HEK293 (cell line): Measurements from ENCODE around the gene CRTAP.
"Not testable (repeated sequence)": the region's sequence is repeated elsewhere in the genome, so short reads cannot be mapped to it uniquely, and the experiment has no call there.

Experiments
- CTCF ChIA-PET: fragments of 350-600 bp; formaldehyde crosslinking; extraction: SDS; loops from one replicate; lab custom pipeline; 2021; ENCODE audit warnings: antibody characterized with exemption; lab: Yijun Ruan, JAX
- POLR2A ChIA-PET: fragments of 300-600 bp; formaldehyde crosslinking; extraction: SDS; loops from one replicate; lab custom pipeline; 2020; ENCODE audit warnings: antibody characterized with exemption, inconsistent platforms; lab: Yijun Ruan, JAX
- H3K27ac ChIP-seq: fragments of 200-500 bp; sonication (Bioruptor generic); 2 replicates; pipeline ENCODE4 v1.5.1; 2014; ENCODE audit warnings: low read depth, low read length, control low read depth, inconsistent platforms; ENCODE audit errors: extremely low read depth
- H3K36me3 ChIP-seq, 2 experiments: fragments of 200-500 bp in 1 of 2; sonication (Bioruptor generic) in 1 of 2; 1 replicate in 1 of 2; 2 replicates in 1 of 2; pipeline ENCODE4 v1.5.1; 2014 to 2017; ENCODE audit warnings: inconsistent platforms in 2 of 2, low read length in 2 of 2; ENCODE audit not compliant: control insufficient read depth in 2 of 2, insufficient read depth in 1 of 2
- H3K4me1 ChIP-seq: fragments of 200-500 bp; sonication (Bioruptor generic); 2 replicates; pipeline ENCODE4 v1.5.1; 2014; ENCODE audit warnings: mild to moderate bottlenecking, low read length, inconsistent platforms; ENCODE audit not compliant: control insufficient read depth, insufficient read depth
- H3K4me3 ChIP-seq: 2 replicates; pipeline ENCODE4 v1.5.1; 2011; ENCODE audit warnings: low read depth, mild to moderate bottlenecking, control low read depth, low read length, moderate library complexity
- H3K9me3 ChIP-seq: fragments of 200-500 bp; sonication (Bioruptor generic); 2 replicates; pipeline ENCODE4 v1.5.1; 2014; ENCODE audit warnings: low read depth, low read length, inconsistent platforms; ENCODE audit not compliant: control insufficient read depth, insufficient read depth
- BCL6B ChIP-seq: fragments of 450-650 bp; formaldehyde crosslinking; IDR thresholded peaks from 2 replicates; pipeline ENCODE4 v1.5.1; 2017; ENCODE audit warnings: missing biosample characterization, missing genetic modification characterization
- ELK4 ChIP-seq: IDR thresholded peaks from 2 replicates; pipeline ENCODE4 v1.6.1; 2011; ENCODE audit warnings: mild to moderate bottlenecking, low read depth, low read length, borderline replicate concordance
- FEZF1 ChIP-seq: fragments of 450-650 bp; formaldehyde crosslinking; IDR thresholded peaks from 2 replicates; pipeline ENCODE4 v1.5.1; 2016; ENCODE audit warnings: missing biosample characterization, missing genetic modification characterization
- KLF16 ChIP-seq: fragments of 450-650 bp; formaldehyde crosslinking; IDR thresholded peaks from 2 replicates; pipeline ENCODE4 v1.5.1; 2017; ENCODE audit warnings: missing biosample characterization, missing genetic modification characterization
- KLF9 ChIP-seq: fragments of 450-650 bp; formaldehyde crosslinking; IDR thresholded peaks from 2 replicates; pipeline ENCODE4 v1.5.1; 2016; ENCODE audit warnings: missing biosample characterization, missing genetic modification characterization, low read depth
- MEIS1 ChIP-seq: sonication (generic); formaldehyde crosslinking; IDR thresholded peaks from 2 replicates; pipeline ENCODE4 v1.8.1; 2022; ENCODE audit warnings: missing genetic modification reagents, mild to moderate bottlenecking, borderline replicate concordance
- PRDM6 ChIP-seq: fragments of 450-650 bp; formaldehyde crosslinking; IDR thresholded peaks from 2 replicates; pipeline ENCODE4 v1.5.1; 2017; ENCODE audit warnings: missing biosample characterization, missing genetic modification characterization
- SALL2 ChIP-seq: fragments of 450-650 bp; formaldehyde crosslinking; IDR thresholded peaks from 2 replicates; pipeline ENCODE4 v1.5.0; 2017; ENCODE audit warnings: missing biosample characterization, mild to moderate bottlenecking, missing genetic modification characterization, borderline replicate concordance
- SCRT1 ChIP-seq: fragments of 450-650 bp; formaldehyde crosslinking; IDR thresholded peaks from 2 replicates; pipeline ENCODE4 v1.5.1; 2016; ENCODE audit warnings: missing biosample characterization, missing genetic modification characterization, borderline replicate concordance
- ZFHX2 ChIP-seq: fragments of 450-650 bp; formaldehyde crosslinking; conservative IDR thresholded peaks from 2 replicates; pipeline ENCODE4 v1.5.1; 2016; ENCODE audit warnings: missing biosample characterization, missing genetic modification characterization
- ZIC2 ChIP-seq: fragments of 450-650 bp; formaldehyde crosslinking; IDR thresholded peaks from 2 replicates; pipeline ENCODE4 v1.5.1; 2016; ENCODE audit warnings: missing biosample characterization, missing genetic modification characterization
- ZNF140 ChIP-seq: fragments of 450-650 bp; formaldehyde crosslinking; IDR thresholded peaks from 2 replicates; pipeline ENCODE4 v1.5.1; 2016; ENCODE audit warnings: missing biosample characterization, missing genetic modification characterization
- ZNF148 ChIP-seq: fragments of 450-650 bp; formaldehyde crosslinking; IDR thresholded peaks from 2 replicates; pipeline ENCODE4 v1.5.0; 2017; ENCODE audit warnings: missing biosample characterization, missing genetic modification characterization, borderline replicate concordance
- ZNF155 ChIP-seq: fragments of 450-650 bp; formaldehyde crosslinking; IDR thresholded peaks from 2 replicates; pipeline ENCODE4 v1.5.1; 2016; ENCODE audit warnings: missing biosample characterization, missing genetic modification characterization
- ZNF174 ChIP-seq: fragments of 450-650 bp; formaldehyde crosslinking; IDR thresholded peaks from 2 replicates; pipeline ENCODE4 v1.5.0; 2017; ENCODE audit warnings: missing biosample characterization, mild to moderate bottlenecking, missing genetic modification characterization
- ZNF175 ChIP-seq: fragments of 450-650 bp; formaldehyde crosslinking; IDR thresholded peaks from 2 replicates; pipeline ENCODE4 v1.5.1; 2016; ENCODE audit warnings: missing biosample characterization, missing genetic modification characterization
- ZNF433 ChIP-seq: fragments of 450-650 bp; formaldehyde crosslinking; IDR thresholded peaks from 2 replicates; pipeline ENCODE4 v1.5.1; 2016; ENCODE audit warnings: missing biosample characterization, missing genetic modification characterization, low read depth
- ZNF529 ChIP-seq: fragments of 450-650 bp; formaldehyde crosslinking; IDR thresholded peaks from 2 replicates; pipeline ENCODE4 v1.5.1; 2017; ENCODE audit warnings: missing genetic modification characterization, missing biosample characterization; ENCODE audit not compliant: insufficient replicate concordance
- ZNF544 ChIP-seq: fragments of 450-650 bp; formaldehyde crosslinking; IDR thresholded peaks from 2 replicates; pipeline ENCODE4 v1.5.0; 2017; ENCODE audit warnings: missing biosample characterization, missing genetic modification characterization
- ZNF561 ChIP-seq: fragments of 450-650 bp; IDR thresholded peaks from 2 replicates; pipeline ENCODE4 v1.5.1; 2018; ENCODE audit warnings: missing biosample characterization, missing genetic modification characterization, borderline replicate concordance
- ZNF585B ChIP-seq: fragments of 450-650 bp; formaldehyde crosslinking; IDR thresholded peaks from 2 replicates; pipeline ENCODE4 v1.5.1; 2016; ENCODE audit warnings: missing biosample characterization, missing genetic modification characterization
- ZNF704 ChIP-seq: fragments of 450-650 bp; formaldehyde crosslinking; IDR thresholded peaks from 2 replicates; pipeline ENCODE4 v1.5.1; 2016; ENCODE audit warnings: missing biosample characterization, missing genetic modification characterization
- ZNF785 ChIP-seq: fragments of 450-650 bp; formaldehyde crosslinking; IDR thresholded peaks from 2 replicates; pipeline ENCODE4 v1.5.1; 2016; ENCODE audit warnings: missing biosample characterization, missing genetic modification characterization
- ZSCAN30 ChIP-seq: fragments of 450-650 bp; IDR thresholded peaks from 2 replicates; pipeline ENCODE4 v1.5.1; 2018; ENCODE audit warnings: missing biosample characterization, mild to moderate bottlenecking, missing genetic modification characterization, moderate library complexity

Gene CRTAP

GRCh38 chr3:33069862-33070261 is 44.0 kb upstream of the CRTAP start:
- H3K9me3 ChIP-seq, H3K27ac ChIP-seq, H3K4me1 ChIP-seq, H3K4me3 ChIP-seq, POLR2A ChIA-PET: not testable (repeated sequence)
- CTCF ChIA-PET = interaction anchor here (0.7 to 1.2 kb wide), 3 partner anchors 13 to 122 kb away, joined by 3 to 5 read pairs (median 3); no protein-coding TSS in a partner anchor
- peaks cover 0 to 10% of the 10 kb centered on the region in 2 experiments; a peak in 2 of 3 replicates for H3K36me3 ChIP-seq
- TF ChIP-seq PRDM6 = peak; percentile 78

- Histone ChIP-seq H3K27ac (no peak overlapping the region), H3K4me3 (no peak overlapping the region), H3K9me3 (no peaks in the 10 kb centered on the region), H3K4me1 (peaks cover 5% of the 10 kb centered on the region; the same call in 1 of the 2 replicates), H3K36me3 (peaks cover 0 to 4% of the 10 kb centered on the region in 2 experiments; a peak in 2 of 3 replicates)
- ChIA-PET POLR2A (no interaction called here), CTCF (interaction anchor here (0.6 kb wide), 1 partner anchor 544 kb away, joined by 3 read pairs; no protein-coding TSS in a partner anchor)
- TF ChIP-seq ZNF585B (no peak), ZNF175 (no peak), ZNF529 (tag by site-specific recombination) (no peak), ZNF544 (tag by site-specific recombination) (no peak), ZNF140 (tag by site-specific recombination) (no peak)
These were observed 42.6 kb upstream of the CRTAP start for GRCh38 chr3:33071181-33071580.

- ChIA-PET POLR2A (no interaction called here), CTCF (interaction anchor here (0.6 to 1.2 kb wide), 3 partner anchors 23 to 124 kb away, joined by 3 read pairs; no protein-coding TSS in a partner anchor)
- Histone ChIP-seq H3K4me3 (no peak overlapping the region), H3K9me3 (no peaks in the 10 kb centered on the region), H3K27ac (no peak overlapping the region), H3K4me1 (peaks cover 5% of the 10 kb centered on the region; the same call in 1 of the 2 replicates), H3K36me3 (peaks cover 0 to 4% of the 10 kb centered on the region in 2 experiments; a peak in 2 of 3 replicates)
- no peak for TF ChIP-seq SCRT1 (tag by site-specific recombination)
- TF ChIP-seq ZNF561 (tag by site-specific recombination) = no peak
- no peak for TF ChIP-seq ZNF174 (tag by site-specific recombination)
- no peak for TF ChIP-seq ZNF155 (tag by site-specific recombination)
- no peak for TF ChIP-seq ZNF433 (tag by site-specific recombination)
- no peak for TF ChIP-seq ZFHX2 (tag by site-specific recombination)
- no peak for TF ChIP-seq SALL2 (tag by site-specific recombination)
- no peak for TF ChIP-seq ELK4
- no peak for TF ChIP-seq ZIC2
- no peak for TF ChIP-seq KLF9 (tag by site-specific recombination)
- no peak for TF ChIP-seq ZNF704 (tag by site-specific recombination)
- no peak for TF ChIP-seq KLF16 (tag by site-specific recombination)
- no peak for TF ChIP-seq BCL6B (tag by site-specific recombination)
- TF ChIP-seq MEIS1 = no peak
- no peak for TF ChIP-seq FEZF1
- TF ChIP-seq ZSCAN30 (tag by site-specific recombination) = no peak
- no peak for TF ChIP-seq ZNF148 (tag by site-specific recombination)
- TF ChIP-seq ZNF785 (tag by site-specific recombination) = no peak
These were observed 41.9 kb upstream of the CRTAP start for GRCh38 chr3:33071946-33072345.
